ENCODE data around the gene RANBP1.
A peak's percentile ranks its signal among the peaks of the same experiment; 100 is the strongest.

RANBP1 gene

GRCh38 chr22:20138868-20139267, 23.0 kb downstream of the RANBP1 start:
- no peak for DNase-seq

GRCh38 chr22:20139391-20140106, 23.6 kb downstream of the RANBP1 start:
- DNase-seq: no peak

GRCh38 chr22:20140107-20140445, 24.2 kb downstream of the RANBP1 start:
- no peak for DNase-seq

GRCh38 chr22:20140521-20140964, 24.6 kb downstream of the RANBP1 start:
- no peak for DNase-seq

GRCh38 chr22:20141186-20142077, 25.5 kb downstream of the RANBP1 start:
- peak; percentile 67 for DNase-seq

- no peak for DNase-seq
Measured at GRCh38 chr22:20142711-20143621, 27.1 kb downstream of the RANBP1 start.

- no peak for DNase-seq
Measured at GRCh38 chr22:20143883-20144665, 28.2 kb downstream of the RANBP1 start.

GRCh38 chr22:20145206-20145831, 29.4 kb downstream of the RANBP1 start:
- no peak for DNase-seq

GRCh38 chr22:20145832-20146223, 29.9 kb downstream of the RANBP1 start:
- DNase-seq: no peak

GRCh38 chr22:20146777-20147176, 30.9 kb downstream of the RANBP1 start:
- no peak for DNase-seq

- no peak for DNase-seq
Measured at GRCh38 chr22:20147237-20147988, 31.5 kb downstream of the RANBP1 start.

GRCh38 chr22:20148414-20148813, 32.5 kb downstream of the RANBP1 start:
- DNase-seq: no peak

GRCh38 chr22:20149257-20150250, 33.6 kb downstream of the RANBP1 start:
- DNase-seq: no peak

GRCh38 chr22:20150381-20151275, 34.7 kb downstream of the RANBP1 start, which contains the start of gene CCDC188:
Gene CCDC188 (minus strand): TSS chr22:20151055. CDS start chr22:20150986, 69 bp downstream.
- no peak for DNase-seq

GRCh38 chr22:20151276-20151588, 35.3 kb downstream of the RANBP1 start:
- no peak for DNase-seq

- no peak for DNase-seq
Measured at GRCh38 chr22:20152464-20152890, 36.6 kb downstream of the RANBP1 start.

GRCh38 chr22:20153945-20154344, 38.0 kb downstream of the RANBP1 start:
- no peak for DNase-seq

- DNase-seq: no peak
Measured at GRCh38 chr22:20154602-20155187, 38.8 kb downstream of the RANBP1 start.
